Measurements from ENCODE around the gene SPATA31E1. TPM values are rescaled to one million over a fixed set of nuclear protein-coding genes. Genes with fewer than 3 reads are reported as not detected.

Gene SPATA31E1
- not detected for polyA plus RNA-seq (2012; ENCODE audit: insufficient read length, low read depth)

DNA sequence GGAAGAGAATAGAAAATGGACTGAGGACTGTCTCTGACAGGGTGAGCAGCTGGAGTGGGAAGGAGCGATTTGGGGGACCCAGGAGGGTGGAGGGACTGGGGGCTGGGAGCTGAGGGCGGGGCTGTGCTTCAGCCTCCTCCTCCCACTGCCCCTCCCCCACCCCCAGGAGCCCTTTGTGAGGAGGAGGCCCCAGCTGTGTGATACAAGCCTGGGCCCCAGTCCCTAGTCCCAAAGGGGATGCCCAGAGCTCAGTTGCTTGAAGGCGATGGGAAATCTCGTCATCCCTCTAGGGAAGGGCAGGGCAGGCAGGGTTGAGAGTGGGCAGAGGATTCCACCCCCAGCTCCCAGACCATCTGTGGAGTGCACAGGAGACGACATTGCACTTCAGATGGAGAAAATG is at the start of gene SPATA31E1:
Gene SPATA31E1 (plus strand): TSS at position 251 of the 400 bp plus-strand sequence. CDS start 15 bp downstream, at position 266.
- TF ChIP-seq POLR2AphosphoS5 (IDR thresholded peaks at IDR 0.05; ENCODE audit: low read depth, low read length) = no peak
- no peak for TF ChIP-seq FOXP2 (optimal IDR thresholded peaks at IDR 0.05; ENCODE audit: borderline replicate concordance, extremely low read depth, extremely low read length, insufficient read depth)
- TF ChIP-seq, protein P1, sequence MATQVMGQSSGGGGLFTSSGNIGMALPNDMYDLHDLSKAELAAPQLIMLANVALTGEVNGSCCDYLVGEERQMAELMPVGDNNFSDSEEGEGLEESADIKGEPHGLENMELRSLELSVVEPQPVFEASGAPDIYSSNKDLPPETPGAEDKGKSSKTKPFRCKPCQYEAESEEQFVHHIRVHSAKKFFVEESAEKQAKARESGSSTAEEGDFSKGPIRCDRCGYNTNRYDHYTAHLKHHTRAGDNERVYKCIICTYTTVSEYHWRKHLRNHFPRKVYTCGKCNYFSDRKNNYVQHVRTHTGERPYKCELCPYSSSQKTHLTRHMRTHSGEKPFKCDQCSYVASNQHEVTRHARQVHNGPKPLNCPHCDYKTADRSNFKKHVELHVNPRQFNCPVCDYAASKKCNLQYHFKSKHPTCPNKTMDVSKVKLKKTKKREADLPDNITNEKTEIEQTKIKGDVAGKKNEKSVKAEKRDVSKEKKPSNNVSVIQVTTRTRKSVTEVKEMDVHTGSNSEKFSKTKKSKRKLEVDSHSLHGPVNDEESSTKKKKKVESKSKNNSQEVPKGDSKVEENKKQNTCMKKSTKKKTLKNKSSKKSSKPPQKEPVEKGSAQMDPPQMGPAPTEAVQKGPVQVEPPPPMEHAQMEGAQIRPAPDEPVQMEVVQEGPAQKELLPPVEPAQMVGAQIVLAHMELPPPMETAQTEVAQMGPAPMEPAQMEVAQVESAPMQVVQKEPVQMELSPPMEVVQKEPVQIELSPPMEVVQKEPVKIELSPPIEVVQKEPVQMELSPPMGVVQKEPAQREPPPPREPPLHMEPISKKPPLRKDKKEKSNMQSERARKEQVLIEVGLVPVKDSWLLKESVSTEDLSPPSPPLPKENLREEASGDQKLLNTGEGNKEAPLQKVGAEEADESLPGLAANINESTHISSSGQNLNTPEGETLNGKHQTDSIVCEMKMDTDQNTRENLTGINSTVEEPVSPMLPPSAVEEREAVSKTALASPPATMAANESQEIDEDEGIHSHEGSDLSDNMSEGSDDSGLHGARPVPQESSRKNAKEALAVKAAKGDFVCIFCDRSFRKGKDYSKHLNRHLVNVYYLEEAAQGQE (IDR thresholded peaks at IDR 0.05; ENCODE audit: insufficient read depth in 1 of 2, low read depth in 2 of 2, low read length in 2 of 2) = no peak
- TF ChIP-seq SIN3A (IDR thresholded peaks at IDR 0.05; ENCODE audit: borderline replicate concordance, insufficient read depth, low read length) = no peak
- TF ChIP-seq TAF1 (IDR thresholded peaks at IDR 0.05; ENCODE audit: borderline replicate concordance, insufficient read depth, low read length) = no peak

DNA sequence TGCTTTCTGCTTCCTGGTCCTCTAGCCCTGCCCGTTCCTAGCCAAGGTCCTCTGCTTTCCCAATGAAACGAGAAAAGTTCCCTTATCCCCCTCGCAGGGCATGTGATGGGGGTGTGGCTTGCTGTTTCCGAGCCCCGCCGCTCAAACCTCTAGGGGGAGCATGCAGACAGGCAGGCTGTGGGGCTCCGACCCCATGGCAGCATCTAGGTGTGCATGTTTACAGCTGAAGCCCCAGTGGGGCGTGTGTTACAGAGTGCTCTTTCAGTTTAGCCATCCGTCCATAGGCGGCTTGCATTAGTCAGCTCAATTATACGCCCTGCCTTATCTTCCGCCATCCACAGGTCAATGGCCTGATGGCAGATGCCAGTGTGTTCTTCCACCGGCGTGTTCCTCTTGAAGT is 48.3 kb upstream of the SPATA31E1 start:
- TF ChIP-seq POLR2AphosphoS5 (IDR thresholded peaks at IDR 0.05; ENCODE audit: low read depth, low read length) (no peak), FOXP2 (optimal IDR thresholded peaks at IDR 0.05; ENCODE audit: borderline replicate concordance, extremely low read depth, extremely low read length, insufficient read depth) (no peak), TAF1 (IDR thresholded peaks at IDR 0.05; ENCODE audit: borderline replicate concordance, insufficient read depth, low read length) (no peak), SIN3A (IDR thresholded peaks at IDR 0.05; ENCODE audit: borderline replicate concordance, insufficient read depth, low read length) (no peak)
- TF ChIP-seq, protein P1 (IDR thresholded peaks at IDR 0.05; ENCODE audit: insufficient read depth in 1 of 2, low read depth in 2 of 2, low read length in 2 of 2) = no peak

DNA sequence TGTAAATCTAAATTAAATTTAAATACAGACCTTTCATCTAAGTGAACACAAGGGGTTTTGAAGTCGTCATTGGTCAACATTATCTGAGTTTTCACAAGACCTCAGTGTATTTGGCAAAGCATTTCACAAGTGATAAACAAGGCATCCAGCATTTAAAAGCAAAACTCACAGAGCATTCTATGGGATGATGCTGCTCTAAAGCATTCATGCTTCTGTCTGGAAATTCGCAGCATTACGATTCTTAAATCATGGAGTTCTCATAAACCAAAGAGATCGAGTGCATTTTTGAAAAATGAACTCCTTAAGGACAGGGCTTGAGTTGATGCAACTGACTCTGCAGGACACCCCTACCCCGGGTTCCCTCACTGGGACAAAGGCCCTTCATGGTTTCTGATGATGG is 46.1 kb upstream of the SPATA31E1 start:
- TF ChIP-seq TAF1 (IDR thresholded peaks at IDR 0.05; ENCODE audit: borderline replicate concordance, insufficient read depth, low read length) = no peak
- no peak for TF ChIP-seq SIN3A (IDR thresholded peaks at IDR 0.05; ENCODE audit: borderline replicate concordance, insufficient read depth, low read length)
- TF ChIP-seq, protein P1 (IDR thresholded peaks at IDR 0.05; ENCODE audit: insufficient read depth in 1 of 2, low read depth in 2 of 2, low read length in 2 of 2) = no peak
- no peak for TF ChIP-seq FOXP2 (optimal IDR thresholded peaks at IDR 0.05; ENCODE audit: borderline replicate concordance, extremely low read depth, extremely low read length, insufficient read depth)
- no peak for TF ChIP-seq POLR2AphosphoS5 (IDR thresholded peaks at IDR 0.05; ENCODE audit: low read depth, low read length)

DNA sequence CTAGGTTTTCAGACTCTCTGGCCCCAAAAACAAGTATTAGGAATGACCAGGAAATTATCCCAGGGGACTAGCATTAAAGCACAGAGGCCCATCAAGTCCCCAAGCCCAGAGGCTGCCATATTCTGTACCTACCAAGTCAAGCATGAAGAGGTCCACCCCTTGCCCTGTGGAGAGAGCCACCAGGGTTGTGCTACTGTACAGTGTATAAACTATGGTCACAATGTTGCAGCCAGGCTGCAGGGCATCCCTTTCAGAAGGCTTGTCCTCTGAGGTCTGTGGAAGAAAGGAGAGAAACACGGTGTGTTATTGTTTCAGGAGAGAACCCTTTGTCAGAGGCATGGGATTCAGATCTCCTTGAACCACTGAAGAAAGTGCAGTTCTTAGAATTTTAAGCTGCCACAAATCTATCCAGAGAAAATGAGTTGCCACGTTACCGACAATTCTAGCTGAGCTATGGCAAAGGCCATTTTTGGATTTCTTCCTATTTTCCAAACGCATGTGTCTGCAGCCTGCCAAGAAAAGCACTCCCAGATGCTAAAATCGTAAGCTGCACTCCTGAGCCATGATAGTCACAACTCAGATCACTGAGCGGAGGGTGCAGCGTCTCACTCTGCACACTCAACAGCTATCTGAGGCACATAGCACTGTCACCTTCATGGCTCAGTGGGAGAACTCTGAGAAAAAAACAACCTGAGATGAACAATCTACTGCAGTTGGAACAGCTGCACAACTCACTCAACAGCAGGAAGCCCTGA is 45.5 kb upstream of the SPATA31E1 start:
- no peak for TF ChIP-seq SIN3A (IDR thresholded peaks at IDR 0.05; ENCODE audit: borderline replicate concordance, insufficient read depth, low read length)
- no peak for TF ChIP-seq TAF1 (IDR thresholded peaks at IDR 0.05; ENCODE audit: borderline replicate concordance, insufficient read depth, low read length)
- TF ChIP-seq, protein P1 (IDR thresholded peaks at IDR 0.05; ENCODE audit: insufficient read depth in 1 of 2, low read depth in 2 of 2, low read length in 2 of 2) = no peak
- TF ChIP-seq POLR2AphosphoS5 (IDR thresholded peaks at IDR 0.05; ENCODE audit: low read depth, low read length) = no peak
- no peak for TF ChIP-seq FOXP2 (optimal IDR thresholded peaks at IDR 0.05; ENCODE audit: borderline replicate concordance, extremely low read depth, extremely low read length, insufficient read depth)

Measured in PFSK-1 (cell line).